HCT116 (cell line): Measurements from ENCODE around the gene PRKX. TPM values are rescaled to one million over a fixed set of nuclear protein-coding genes. Genes with fewer than 3 reads are reported as not detected.

Experiments
- ATAC-seq: fragments of 200-7000 bp; cut with Tn5 transposase; 2 replicates; pipeline ENCODE4 v1.9.1; 2020; ENCODE audit warnings: mild to moderate bottlenecking, moderate library complexity
- BruUV-seq: library from RNA; stranded (reverse); fragments of 400-500 nt; replicated peaks from 2 replicates; lab custom pipeline; 2021; lab: Mats Ljungman, UMichigan
- CTCF ChIA-PET: fragments of 300-600 bp; sonication (Branson Sonifier 250); formaldehyde crosslinking; loops from one replicate; lab custom pipeline; 2021; ENCODE audit warnings: antibody characterized with exemption; lab: Charles Lee
- POLR2A ChIA-PET: fragments of 300-600, 350-600 bp; sonication (Branson Sonifier 250); formaldehyde crosslinking; loops from one replicate; lab custom pipeline; 2021; ENCODE audit warnings: antibody characterized with exemption; lab: Charles Lee
- RAD21 ChIA-PET, 2 experiments: fragments of 300-600 bp; sonication (Branson Sonifier 250); formaldehyde crosslinking; loops; one replicate each; lab custom pipeline; 2023; ENCODE audit warnings: low total read pairs in 2 of 2; ENCODE audit not compliant: uncharacterized antibody in 2 of 2, unreplicated experiment in 2 of 2, low non-redundant PET in 1 of 2; lab: Charles Lee
- DNase-seq: peaks from one replicate; pipeline ENCODE4 v3.0.0-alpha.2; 2010; ENCODE audit warnings: low read depth, low spot score
- H2AFZ ChIP-seq: fragments of 200-600 bp; shearing (Covaris generic), sonication (generic); 2 replicates; pipeline ENCODE4 v1.6.1; 2017; ENCODE audit warnings: low read depth, mixed run types, mixed read lengths, antibody characterized with exemption, low read length; ENCODE audit not compliant: poor library complexity, severe bottlenecking
- H3K27ac ChIP-seq: 2 replicates; pipeline ENCODE4 v1.5.1; 2012; ENCODE audit warnings: low read depth, low read length
- H3K27me3 ChIP-seq: fragments of 200-600 bp; sonication (generic); 2 replicates; pipeline ENCODE4 v1.6.1; 2016; ENCODE audit warnings: mixed run types, low read length, mixed read lengths; ENCODE audit not compliant: insufficient read depth
- H3K36me3 ChIP-seq, 2 experiments: fragments of 200-500 bp in 1 of 2; fragments of 200-600 bp in 1 of 2; sonication (Bioruptor generic) in 1 of 2; sonication (generic) in 1 of 2; 2 replicates each; pipeline versions ENCODE4 v1.5.1 to v1.6.1; 2014 to 2016; ENCODE audit warnings: low read length in 2 of 2, inconsistent platforms in 1 of 2, mixed read lengths in 1 of 2, mixed run types in 1 of 2; ENCODE audit not compliant: insufficient read depth in 2 of 2, control insufficient read depth in 1 of 2
- H3K4me1 ChIP-seq, 2 experiments: fragments of 200-600 bp in 1 of 2; sonication (generic) in 1 of 2; 2 replicates each; pipeline versions ENCODE4 v1.5.1 to v1.6.1; 2012 to 2017; ENCODE audit warnings: low read length in 2 of 2, inconsistent platforms in 1 of 2, mild to moderate bottlenecking in 1 of 2, mixed read lengths in 1 of 2, mixed run types in 1 of 2, moderate library complexity in 1 of 2; ENCODE audit not compliant: insufficient read depth in 2 of 2, control insufficient read depth in 1 of 2
- H3K4me2 ChIP-seq: fragments of 200-600 bp; sonication (generic); 2 replicates; pipeline ENCODE4 v1.6.1; 2017; ENCODE audit warnings: mixed run types, low read length, mixed read lengths
- H3K4me3 ChIP-seq, 2 experiments: fragments of 200-600 bp in 1 of 2; sonication (generic) in 1 of 2; replicated peaks in 1 of 2; 2 replicates each; pipeline ENCODE4 v1.5.1; 2011 to 2016; ENCODE audit warnings: low read length in 2 of 2, control low read depth in 1 of 2, low read depth in 1 of 2, mild to moderate bottlenecking in 1 of 2, mixed read lengths in 1 of 2, mixed run types in 1 of 2
- H3K79me2 ChIP-seq: fragments of 200-600 bp; sonication (generic); 2 replicates; pipeline ENCODE4 v1.6.1; 2017; ENCODE audit warnings: mild to moderate bottlenecking, mixed run types, low read length, moderate library complexity, mixed read lengths; ENCODE audit not compliant: insufficient read depth
- H3K9ac ChIP-seq: fragments of 200-600 bp; sonication (generic); 2 replicates; pipeline ENCODE4 v1.6.1; 2016; ENCODE audit warnings: low read length, mixed read lengths
- H3K9me2 ChIP-seq: fragments of 200-600 bp; sonication (generic), shearing (Covaris generic); 2 replicates; pipeline ENCODE4 v1.6.1; 2017; ENCODE audit warnings: mixed run types, mild to moderate bottlenecking, moderate library complexity; ENCODE audit not compliant: insufficient read depth
- H3K9me3 ChIP-seq, 2 experiments: fragments of 200-500 bp in 1 of 2; fragments of 200-600 bp in 1 of 2; sonication (Bioruptor generic) in 1 of 2; sonication (generic) in 1 of 2; 2 replicates each; pipeline ENCODE4 v1.6.1; 2014 to 2017; ENCODE audit warnings: low read length in 2 of 2, mixed read lengths in 2 of 2, inconsistent platforms in 1 of 2, low read depth in 1 of 2, mild to moderate bottlenecking in 1 of 2, mixed run types in 1 of 2, moderate library complexity in 1 of 2; ENCODE audit not compliant: control insufficient read depth in 1 of 2, insufficient read depth in 1 of 2
- H4K20me1 ChIP-seq: fragments of 200-600 bp; sonication (generic), shearing (Covaris generic); 2 replicates; pipeline ENCODE4 v1.6.1; 2017; ENCODE audit warnings: mixed run types, mild to moderate bottlenecking, moderate library complexity; ENCODE audit not compliant: insufficient read depth
- CBX3 ChIP-seq: IDR thresholded peaks from 2 replicates; pipeline ENCODE4 v1.6.1; 2012; ENCODE audit warnings: low read depth
- CEBPB ChIP-seq: IDR thresholded peaks from 2 replicates; pipeline ENCODE4 v1.6.1; 2012; ENCODE audit warnings: low read depth
- EGR1 ChIP-seq: IDR thresholded peaks from 2 replicates; pipeline ENCODE4 v1.6.1; 2012; ENCODE audit warnings: low read depth
- ELF1 ChIP-seq: IDR thresholded peaks from 2 replicates; pipeline ENCODE4 v1.6.1; 2012; ENCODE audit warnings: low read depth, borderline replicate concordance
- EZH2 ChIP-seq: fragments of 200-600 bp; sonication (generic); IDR thresholded peaks from 2 replicates; pipeline ENCODE4 v1.6.1; 2017; ENCODE audit warnings: antibody characterized with exemption, mixed run types
- EZH2phosphoT487 ChIP-seq: fragments of 200-600 bp; IDR thresholded peaks from 2 replicates; pipeline ENCODE4 v1.6.1; 2018; ENCODE audit warnings: antibody characterized with exemption, borderline replicate concordance
- FOSL1 ChIP-seq: IDR thresholded peaks from 2 replicates; pipeline ENCODE4 v1.6.1; 2012; ENCODE audit warnings: low read depth
- JUND ChIP-seq: IDR thresholded peaks from 2 replicates; pipeline ENCODE4 v1.6.1; 2012
- POLR2A ChIP-seq: IDR thresholded peaks from 2 replicates; pipeline ENCODE4 v1.7.0; 2011; ENCODE audit warnings: borderline replicate concordance; ENCODE audit not compliant: insufficient read depth, insufficient read length; ENCODE audit errors: extremely low read depth
- POLR2AphosphoS5 ChIP-seq: IDR thresholded peaks from 2 replicates; pipeline ENCODE4 v1.6.1; 2011; ENCODE audit warnings: mild to moderate bottlenecking, low read depth, low read length, moderate library complexity
- SIN3A ChIP-seq: IDR thresholded peaks from 2 replicates; pipeline ENCODE4 v1.6.1; 2012; ENCODE audit warnings: low read depth
- SP1 ChIP-seq: IDR thresholded peaks from 2 replicates; pipeline ENCODE4 v1.6.1; 2012; ENCODE audit warnings: low read depth
- SRF ChIP-seq: IDR thresholded peaks from 2 replicates; pipeline ENCODE4 v1.6.1; 2012; ENCODE audit warnings: low read depth
- YY1 ChIP-seq: IDR thresholded peaks from 2 replicates; pipeline ENCODE4 v1.6.1; 2011; ENCODE audit warnings: low read length, low read depth, moderate library complexity, mild to moderate bottlenecking; ENCODE audit not compliant: insufficient replicate concordance; ENCODE audit errors: extremely low read depth
- ZFX ChIP-seq: fragments of 450-650 bp; IDR thresholded peaks from 2 replicates; pipeline ENCODE4 v1.6.1; 2017
- ZNF274 ChIP-seq: fragments of 200-500 bp; sonication (Bioruptor generic); IDR thresholded peaks from 2 replicates; pipeline ENCODE4 v1.6.1; 2014; ENCODE audit warnings: mild to moderate bottlenecking, low read depth, low read length, inconsistent platforms
- intact Hi-C: fragments of 100-400 bp; cut with micrococcal nuclease; formaldehyde crosslinking; loops from 2 replicates; pipeline ENCODE4 v1.10.0; 2022
- total RNA-seq: library from RNA; stranded (reverse); gene quantifications from one replicate; pipeline ENCODE4 v1.2.1, GENCODE V29; 2021; ENCODE audit not compliant: unreplicated experiment
- TF ChIP-seq, protein P1 (sequence below): IDR thresholded peaks from 2 replicates; pipeline ENCODE4 v1.6.1; 2011; ENCODE audit warnings: mild to moderate bottlenecking, low read length, moderate library complexity; ENCODE audit not compliant: insufficient replicate concordance; ENCODE audit errors: extremely low read depth
- TF ChIP-seq, protein P2 (sequence below), 3 experiments: fragments of 200-600 bp in 1 of 3; sonication (generic) in 1 of 3; IDR thresholded peaks in 2 of 3; conservative IDR thresholded peaks in 1 of 3; 2 replicates each; pipeline ENCODE4 v1.5.1; 2012 to 2017; ENCODE audit warnings: low read depth in 2 of 3, low read length in 2 of 3, antibody characterized with exemption in 1 of 3, borderline replicate concordance in 1 of 3, control low read depth in 1 of 3, mild to moderate bottlenecking in 1 of 3, mixed read lengths in 1 of 3, mixed run types in 1 of 3, moderate library complexity in 1 of 3; ENCODE audit not compliant: insufficient read depth in 1 of 3
- TF ChIP-seq, protein P3 (sequence below): IDR thresholded peaks from 2 replicates; pipeline ENCODE4 v1.6.1; 2012
- TF ChIP-seq, protein P4 (sequence below): IDR thresholded peaks from 2 replicates; pipeline ENCODE4 v1.6.1; 2012

Gene PRKX
- total RNA-seq, 1 experiment from 2014 or later = 26.7 TPM

DNA sequence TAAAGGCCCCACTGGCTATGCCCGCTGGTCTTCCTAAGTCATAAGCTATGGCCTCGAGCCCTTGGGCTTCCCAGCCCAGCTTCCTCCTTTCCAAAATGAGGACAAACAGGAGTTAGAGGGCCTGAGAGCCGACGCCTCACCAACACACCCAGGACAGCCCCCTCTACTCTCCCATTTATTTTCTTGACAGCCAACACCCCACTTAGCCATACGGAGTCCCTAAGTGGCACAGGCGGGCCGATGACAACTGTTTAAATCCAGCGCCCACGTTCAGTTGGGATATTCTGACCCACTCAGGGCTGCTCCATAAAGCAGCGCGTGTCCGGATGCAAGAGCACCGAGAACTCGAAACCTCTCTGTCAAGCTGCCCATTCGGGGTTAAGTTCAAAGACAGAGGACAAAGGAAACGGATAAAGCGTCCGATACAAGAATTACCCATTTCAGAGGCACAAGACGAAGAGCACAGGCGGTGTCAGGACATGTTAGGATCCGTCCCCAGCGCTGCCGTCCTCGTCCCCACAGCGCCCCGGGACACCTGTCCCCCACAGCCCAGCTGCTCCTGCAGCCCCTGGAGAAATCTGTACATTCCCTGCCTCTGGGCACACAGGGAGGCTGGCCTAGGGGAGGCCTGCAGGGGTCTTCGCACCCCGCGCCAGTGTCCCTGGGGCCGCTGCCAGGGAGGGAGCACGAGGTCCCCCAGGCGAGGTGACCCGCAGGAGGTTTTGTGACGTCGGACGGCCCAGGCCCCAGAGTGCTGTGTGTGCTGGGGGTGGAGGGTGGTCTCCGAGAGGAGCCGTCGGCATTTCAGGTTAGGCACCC lies 1.2 kb downstream of the PRKX start:
- Histone ChIP-seq H3K9me3 (no peaks in the 10 kb centered on the region), H3K27ac (peak overlapping the region; percentile 59; the same call in 1 of the 2 replicates), H2AFZ (no peak overlapping the region), H3K9ac (peak overlapping the region; percentile 68), H3K4me3 (peak overlapping the region; percentile 58 to 60), H4K20me1 (no peaks in the 10 kb centered on the region), H3K79me2 (peaks cover 30% of the 10 kb centered on the region), H3K27me3 (no peaks in the 10 kb centered on the region), H3K4me1 (peaks cover 0 to 4% of the 10 kb centered on the region in 2 experiments; a peak in 2 of 4 replicates), H3K36me3 (no peaks in the 10 kb centered on the region), H3K4me2 (peak overlapping the region; percentile 80), H3K9me2 (no peaks in the 10 kb centered on the region)
- intact Hi-C loops = no loop called here
- ChIA-PET CTCF (no interaction called here), RAD21 (no interaction called here), POLR2A (no interaction called here)
- BruUV-seq = TSS peak; percentile 47
- no peak for DNase-seq
- peak; percentile 8 for ATAC-seq
- TF ChIP-seq SP1 = no peak
- TF ChIP-seq, protein P1, sequence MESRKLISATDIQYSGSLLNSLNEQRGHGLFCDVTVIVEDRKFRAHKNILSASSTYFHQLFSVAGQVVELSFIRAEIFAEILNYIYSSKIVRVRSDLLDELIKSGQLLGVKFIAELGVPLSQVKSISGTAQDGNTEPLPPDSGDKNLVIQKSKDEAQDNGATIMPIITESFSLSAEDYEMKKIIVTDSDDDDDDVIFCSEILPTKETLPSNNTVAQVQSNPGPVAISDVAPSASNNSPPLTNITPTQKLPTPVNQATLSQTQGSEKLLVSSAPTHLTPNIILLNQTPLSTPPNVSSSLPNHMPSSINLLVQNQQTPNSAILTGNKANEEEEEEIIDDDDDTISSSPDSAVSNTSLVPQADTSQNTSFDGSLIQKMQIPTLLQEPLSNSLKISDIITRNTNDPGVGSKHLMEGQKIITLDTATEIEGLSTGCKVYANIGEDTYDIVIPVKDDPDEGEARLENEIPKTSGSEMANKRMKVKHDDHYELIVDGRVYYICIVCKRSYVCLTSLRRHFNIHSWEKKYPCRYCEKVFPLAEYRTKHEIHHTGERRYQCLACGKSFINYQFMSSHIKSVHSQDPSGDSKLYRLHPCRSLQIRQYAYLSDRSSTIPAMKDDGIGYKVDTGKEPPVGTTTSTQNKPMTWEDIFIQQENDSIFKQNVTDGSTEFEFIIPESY = no peak
- TF ChIP-seq ZNF274 = no peak
- TF ChIP-seq, protein P2, sequence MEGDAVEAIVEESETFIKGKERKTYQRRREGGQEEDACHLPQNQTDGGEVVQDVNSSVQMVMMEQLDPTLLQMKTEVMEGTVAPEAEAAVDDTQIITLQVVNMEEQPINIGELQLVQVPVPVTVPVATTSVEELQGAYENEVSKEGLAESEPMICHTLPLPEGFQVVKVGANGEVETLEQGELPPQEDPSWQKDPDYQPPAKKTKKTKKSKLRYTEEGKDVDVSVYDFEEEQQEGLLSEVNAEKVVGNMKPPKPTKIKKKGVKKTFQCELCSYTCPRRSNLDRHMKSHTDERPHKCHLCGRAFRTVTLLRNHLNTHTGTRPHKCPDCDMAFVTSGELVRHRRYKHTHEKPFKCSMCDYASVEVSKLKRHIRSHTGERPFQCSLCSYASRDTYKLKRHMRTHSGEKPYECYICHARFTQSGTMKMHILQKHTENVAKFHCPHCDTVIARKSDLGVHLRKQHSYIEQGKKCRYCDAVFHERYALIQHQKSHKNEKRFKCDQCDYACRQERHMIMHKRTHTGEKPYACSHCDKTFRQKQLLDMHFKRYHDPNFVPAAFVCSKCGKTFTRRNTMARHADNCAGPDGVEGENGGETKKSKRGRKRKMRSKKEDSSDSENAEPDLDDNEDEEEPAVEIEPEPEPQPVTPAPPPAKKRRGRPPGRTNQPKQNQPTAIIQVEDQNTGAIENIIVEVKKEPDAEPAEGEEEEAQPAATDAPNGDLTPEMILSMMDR (IDR thresholded peaks at IDR 0.05 in 2 of 3, conservative IDR thresholded peaks at IDR 0.05 in 1 of 3; ENCODE audit: borderline replicate concordance in 1 of 3, insufficient read depth in 1 of 3, low read depth in 2 of 3, low read length in 2 of 3) = no peak
- TF ChIP-seq EZH2 = no peak
- no peak for TF ChIP-seq POLR2A
- TF ChIP-seq, protein P3, sequence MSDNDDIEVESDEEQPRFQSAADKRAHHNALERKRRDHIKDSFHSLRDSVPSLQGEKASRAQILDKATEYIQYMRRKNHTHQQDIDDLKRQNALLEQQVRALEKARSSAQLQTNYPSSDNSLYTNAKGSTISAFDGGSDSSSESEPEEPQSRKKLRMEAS = no peak
- no peak for TF ChIP-seq SIN3A
- TF ChIP-seq JUND = no peak
- TF ChIP-seq ZFX = no peak
- no peak for TF ChIP-seq CEBPB
- TF ChIP-seq EGR1 = no peak
- TF ChIP-seq, protein P4, sequence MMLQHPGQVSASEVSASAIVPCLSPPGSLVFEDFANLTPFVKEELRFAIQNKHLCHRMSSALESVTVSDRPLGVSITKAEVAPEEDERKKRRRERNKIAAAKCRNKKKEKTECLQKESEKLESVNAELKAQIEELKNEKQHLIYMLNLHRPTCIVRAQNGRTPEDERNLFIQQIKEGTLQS = no peak
- no peak for TF ChIP-seq FOSL1
- TF ChIP-seq EZH2phosphoT487 = no peak
- no peak for TF ChIP-seq ELF1
- TF ChIP-seq CBX3 = no peak
- TF ChIP-seq POLR2AphosphoS5 = no peak
- TF ChIP-seq YY1 = no peak
- no peak for TF ChIP-seq SRF
